Fibroblast of skin of right biceps (primary cell): ENCODE results near the gene ELOVL6.
"Not testable (repeated sequence)": the region's sequence is repeated elsewhere in the genome, so short reads cannot be mapped to it uniquely, and the experiment has no call there.

ENCODE experiments used
- DNase-seq: peaks from one replicate; pipeline ENCODE4 v3.0.0-alpha.2; 2013

ELOVL6 gene

DNA sequence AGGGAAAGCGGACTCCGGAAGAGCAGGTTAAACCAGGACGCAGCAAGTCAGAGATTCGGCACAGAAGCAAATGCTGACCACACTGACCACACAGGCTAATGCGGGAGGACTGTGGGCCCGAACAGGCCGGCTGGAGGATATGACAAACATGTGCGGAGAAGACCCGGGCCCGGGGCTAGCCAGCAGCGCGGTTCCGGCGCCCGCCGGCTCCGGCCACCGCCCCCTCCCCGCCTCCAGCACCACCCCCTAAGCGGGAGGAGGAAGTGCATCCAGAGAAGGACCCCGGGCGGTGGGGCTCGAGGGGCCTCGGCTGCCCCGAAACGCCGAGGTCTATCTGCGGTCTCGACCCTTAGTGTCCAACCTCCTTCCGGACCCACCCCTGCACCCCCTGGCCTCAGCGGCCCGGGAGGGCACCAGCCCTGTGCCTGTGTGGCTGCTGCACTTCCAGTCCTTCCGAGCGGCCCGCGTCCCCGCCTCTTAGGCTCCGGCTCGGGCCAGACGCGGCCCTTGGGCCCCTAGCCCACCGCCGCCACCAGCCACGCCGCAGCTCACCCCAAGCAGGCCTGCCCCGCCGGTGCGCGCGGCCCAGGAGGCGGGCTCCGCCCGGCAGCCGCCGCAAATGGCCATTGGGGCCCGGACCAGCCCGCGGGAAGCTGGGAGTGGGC lies 2.1 kb downstream of the ELOVL6 start:
- DNase-seq, result peak; percentile 33

DNA sequence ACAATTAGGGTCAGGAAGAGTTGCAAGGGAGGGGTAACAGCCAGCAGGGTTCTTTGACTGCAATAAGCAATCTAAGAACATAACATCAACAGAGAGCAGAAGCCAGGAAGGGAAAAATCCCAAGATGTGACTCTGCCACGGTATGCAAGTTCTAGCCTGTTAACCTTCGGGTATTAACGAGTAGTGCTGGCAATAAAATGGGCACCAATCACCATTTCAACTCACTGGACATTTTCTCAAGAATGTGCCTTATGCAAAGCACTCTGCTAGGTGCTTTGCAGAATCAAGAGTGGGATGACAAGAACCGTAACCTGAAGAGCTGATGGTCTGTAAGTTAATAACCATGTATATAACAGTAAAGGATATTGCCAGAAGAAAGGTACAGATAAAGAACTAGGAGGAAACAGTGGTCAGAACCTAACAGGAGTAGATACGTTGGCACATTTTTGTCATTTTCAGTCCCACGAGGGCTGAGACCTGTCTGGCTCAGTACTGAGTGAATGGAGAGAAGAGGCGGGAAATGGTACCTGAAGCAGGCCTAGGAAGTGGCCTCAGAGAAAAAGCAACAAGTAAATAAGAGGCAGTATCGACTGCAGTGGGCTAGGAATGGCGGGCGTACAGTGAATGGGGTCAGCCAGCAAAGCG lies 2.7 kb downstream of the ELOVL6 start:
- DNase-seq, result no peak

DNA sequence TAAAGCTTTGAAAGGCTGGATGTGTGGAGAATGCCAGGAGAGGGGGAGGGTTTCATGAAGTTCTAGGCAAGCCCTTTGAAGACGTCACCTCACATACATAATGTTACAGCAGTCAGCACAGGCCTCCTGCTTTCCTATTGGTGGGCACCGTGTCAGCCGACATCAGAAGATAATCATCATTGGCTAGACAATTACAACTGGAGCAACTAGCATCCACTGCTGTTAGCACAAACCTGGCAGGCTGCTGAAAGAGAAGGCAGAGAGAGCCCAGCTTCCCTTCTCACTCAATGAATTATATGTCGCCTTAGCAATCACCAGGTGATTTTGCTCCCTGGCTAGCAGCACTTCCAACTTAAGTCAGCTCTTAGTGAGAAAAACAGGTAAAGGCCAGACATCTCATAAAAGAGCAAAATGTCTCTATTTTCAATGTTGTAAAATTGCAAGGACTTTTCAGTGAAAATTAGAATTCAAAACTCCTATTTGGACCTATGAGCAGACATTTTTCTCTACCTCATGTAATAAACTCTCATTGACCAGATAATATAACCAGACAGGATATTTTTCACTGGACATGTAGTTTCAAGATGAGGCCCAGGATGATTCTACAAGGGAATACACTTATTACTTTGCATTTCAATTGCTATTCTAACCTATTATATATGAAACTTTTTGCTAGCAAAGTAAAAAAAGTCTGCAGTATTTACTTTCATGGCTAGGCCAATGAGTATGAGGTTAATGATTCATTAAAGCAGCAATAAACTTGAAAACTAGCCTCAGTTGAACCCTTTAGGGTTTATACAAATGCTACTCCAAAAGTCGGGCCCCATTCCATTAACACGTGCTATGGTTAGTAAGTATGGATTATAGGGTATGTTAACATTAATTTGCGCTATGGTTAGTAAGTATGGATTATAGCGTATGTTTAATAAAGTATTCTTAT lies 4.3 kb downstream of the ELOVL6 start:
- peak; percentile 97 for DNase-seq

DNA sequence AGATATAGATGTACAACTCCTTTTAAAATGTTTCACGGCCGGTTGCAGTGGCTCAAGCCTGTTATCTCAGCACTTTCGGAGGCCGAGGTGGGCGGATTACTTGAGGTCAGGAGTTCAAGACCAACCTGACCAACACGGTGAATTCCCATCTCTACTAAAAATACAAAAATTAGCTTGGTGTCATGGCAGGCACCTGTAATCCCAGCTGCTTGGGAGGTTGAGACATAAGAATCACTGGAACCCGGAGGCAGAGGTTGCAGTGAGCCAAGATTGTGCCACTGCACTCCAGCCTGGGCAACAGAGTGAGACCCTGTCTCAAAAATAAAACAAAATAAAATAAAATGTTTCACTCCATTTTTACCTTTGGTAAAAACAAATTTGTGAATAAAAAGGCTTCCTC lies 5.1 kb downstream of the ELOVL6 start:
- not testable (repeated sequence) for DNase-seq

- no peak for DNase-seq
These were observed 8.2 kb downstream of the ELOVL6 start for GRCh38 chr4:110190249-110190648.

DNA sequence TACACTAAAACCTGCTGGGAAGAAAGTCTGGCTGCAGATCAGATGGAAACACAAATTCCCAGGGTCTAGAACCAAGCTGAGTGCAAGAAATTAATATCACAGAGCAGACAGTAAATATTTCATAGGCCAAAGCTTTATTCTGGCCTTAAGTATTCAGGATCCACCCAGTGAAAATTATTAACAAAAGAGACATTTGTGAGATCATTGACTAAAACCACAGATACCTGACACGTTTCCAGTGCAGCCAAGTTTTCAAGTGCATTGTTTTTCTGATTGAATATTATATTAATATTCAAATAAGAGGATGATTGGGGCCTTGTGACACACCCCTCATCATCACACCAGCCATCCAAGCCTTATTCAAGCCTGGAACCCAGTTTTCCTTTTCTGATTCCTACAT lies 10.3 kb downstream of the ELOVL6 start:
- DNase-seq, result no peak

DNA sequence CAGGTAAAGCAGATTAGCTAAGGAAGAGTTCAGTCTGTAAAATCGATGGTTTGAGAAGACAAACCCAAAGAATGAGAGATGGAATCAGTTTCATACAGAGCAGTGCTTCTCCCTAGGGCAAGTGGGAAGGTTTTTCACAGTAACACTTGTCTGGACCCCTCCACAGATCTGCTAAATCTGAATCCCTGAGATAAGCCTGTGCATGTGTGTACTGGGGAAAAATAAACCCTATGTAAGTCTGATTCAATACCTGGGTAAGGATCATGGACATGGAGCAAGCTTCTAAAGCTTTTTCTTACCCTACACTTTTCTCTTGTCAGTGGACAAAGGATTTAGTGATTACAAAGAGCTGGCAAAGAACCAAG lies 13.6 kb downstream of the ELOVL6 start:
- no peak for DNase-seq

DNA sequence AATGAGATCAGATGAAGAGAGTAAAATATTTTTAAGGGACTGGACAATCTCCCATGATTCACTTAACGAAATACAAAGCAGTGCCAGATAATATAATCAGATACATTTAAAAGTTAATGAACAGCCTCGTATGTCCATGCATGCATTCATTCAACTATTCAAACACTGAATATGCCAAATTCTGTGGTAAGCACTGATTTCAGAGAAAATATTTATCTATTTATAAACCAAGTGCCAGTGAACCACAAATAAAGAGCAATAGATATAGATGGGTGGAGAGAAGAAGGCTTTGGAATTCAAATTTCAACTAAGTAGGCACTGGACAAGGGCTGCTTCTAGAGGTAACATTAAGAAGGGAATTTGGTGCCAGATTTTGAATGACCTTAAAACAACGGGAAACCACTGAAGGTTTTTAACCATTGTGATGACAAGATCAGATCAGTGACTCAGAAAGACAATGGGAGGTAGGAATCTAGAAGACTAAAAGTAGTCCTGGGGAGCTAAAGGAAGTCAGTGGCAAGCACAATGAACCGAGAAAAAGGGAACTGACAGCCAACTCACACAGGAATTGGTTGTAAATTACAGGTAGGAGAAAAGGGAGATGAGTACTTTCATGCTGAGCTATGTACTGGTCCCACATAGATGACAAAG lies 14.2 kb downstream of the ELOVL6 start:
- peak; percentile 66 for DNase-seq

DNA sequence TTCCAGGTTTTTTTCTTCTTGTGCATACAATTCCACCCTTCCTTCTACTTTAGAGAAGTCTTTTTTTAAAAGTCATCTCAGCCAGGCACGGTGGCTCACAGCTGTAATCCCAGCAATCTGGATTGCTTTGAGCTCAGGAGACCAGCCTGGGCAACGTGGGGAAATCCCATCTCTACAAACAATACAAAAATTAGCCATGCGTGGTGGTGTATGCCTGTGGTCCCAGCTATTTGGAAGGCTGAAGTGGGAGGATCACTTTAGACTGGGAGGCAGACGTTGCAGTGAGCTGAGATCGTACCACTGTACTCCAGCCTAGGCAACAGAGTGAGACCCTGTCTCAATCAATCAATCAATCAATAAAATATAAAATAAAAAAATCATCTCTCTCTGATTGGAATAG lies 14.8 kb downstream of the ELOVL6 start:
- no peak for DNase-seq

- no peak for DNase-seq
These were observed 15.4 kb downstream of the ELOVL6 start for GRCh38 chr4:110183058-110183457.

DNA sequence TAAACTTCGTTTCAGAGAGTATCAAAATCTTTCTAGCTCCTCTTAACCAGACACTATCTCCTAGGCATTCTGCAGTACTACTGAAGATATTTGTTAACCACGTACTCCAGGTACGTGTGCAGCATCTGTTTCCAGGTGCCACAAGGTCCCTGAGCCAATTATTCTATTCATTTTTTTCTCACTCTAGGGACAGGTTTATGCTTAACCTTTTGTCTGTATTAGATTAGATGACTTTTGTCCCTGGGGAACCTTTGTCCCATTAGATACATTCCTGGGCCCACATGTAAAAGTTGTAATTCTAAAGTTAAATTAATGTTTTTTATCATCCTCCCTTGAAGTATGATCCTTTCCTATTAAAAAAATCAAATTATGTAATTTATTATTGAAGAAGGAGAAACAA lies 16.5 kb downstream of the ELOVL6 start:
- DNase-seq, result no peak

DNA sequence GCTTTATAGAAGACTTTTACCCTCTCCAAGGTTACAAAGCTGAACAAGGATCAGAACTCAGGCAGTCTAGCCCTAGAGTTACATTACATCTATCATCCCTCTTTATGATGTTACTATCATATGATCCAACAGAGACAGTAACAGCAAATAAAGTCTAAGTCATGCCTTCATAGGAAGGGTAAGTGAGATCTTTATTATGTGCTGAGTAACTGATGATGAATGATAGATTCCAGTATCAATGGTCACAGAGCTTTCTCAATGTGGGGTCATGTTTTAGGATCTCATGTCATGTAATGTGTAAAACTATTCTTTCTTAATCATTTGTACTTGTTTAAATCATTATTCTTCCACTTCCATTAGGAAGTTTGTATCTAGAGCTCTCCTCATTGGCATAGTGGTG lies 22.8 kb downstream of the ELOVL6 start:
- DNase-seq, result peak; percentile 32

- no peak for DNase-seq
These were observed 25.4 kb downstream of the ELOVL6 start for GRCh38 chr4:110172972-110173371.

DNA sequence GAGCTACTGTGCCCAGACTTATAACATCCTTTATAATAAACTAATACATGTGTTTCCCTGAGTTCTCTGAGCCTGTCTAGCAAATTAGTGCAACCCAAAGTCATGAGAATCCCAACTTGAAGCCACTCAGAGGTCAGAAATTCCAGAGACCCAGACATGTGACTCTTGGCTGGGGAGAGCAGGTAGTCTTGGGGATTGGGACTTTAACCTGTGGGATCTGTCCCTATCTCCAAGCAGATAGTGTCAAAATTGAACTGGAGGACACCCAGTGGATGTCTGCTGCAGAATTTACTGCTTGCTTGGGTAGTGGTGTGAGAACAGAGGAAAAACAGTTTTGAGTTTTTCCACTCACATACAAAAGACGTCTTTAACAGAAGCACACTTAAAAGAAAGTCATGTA lies 26.4 kb downstream of the ELOVL6 start:
- no peak for DNase-seq

DNA sequence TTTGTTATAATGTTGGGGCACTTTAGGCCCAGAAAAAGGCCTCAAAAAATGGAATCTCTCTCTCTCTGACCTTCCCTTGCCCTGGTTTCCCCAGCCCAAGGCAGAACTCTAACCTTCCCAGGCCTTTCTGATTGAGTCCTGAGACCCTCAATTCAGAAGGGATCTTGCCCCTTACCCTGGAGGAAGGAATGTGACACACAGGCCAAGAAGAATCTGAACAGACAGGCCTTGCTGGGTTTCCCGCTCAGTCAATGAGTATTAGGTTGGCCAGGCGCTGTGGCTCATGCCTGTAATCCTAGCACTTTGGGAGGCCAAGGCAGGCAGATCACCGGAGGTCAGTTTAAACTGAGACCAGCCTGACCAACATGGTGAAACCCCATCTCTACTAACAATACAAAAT lies 27.6 kb downstream of the ELOVL6 start:
- no peak for DNase-seq

DNA sequence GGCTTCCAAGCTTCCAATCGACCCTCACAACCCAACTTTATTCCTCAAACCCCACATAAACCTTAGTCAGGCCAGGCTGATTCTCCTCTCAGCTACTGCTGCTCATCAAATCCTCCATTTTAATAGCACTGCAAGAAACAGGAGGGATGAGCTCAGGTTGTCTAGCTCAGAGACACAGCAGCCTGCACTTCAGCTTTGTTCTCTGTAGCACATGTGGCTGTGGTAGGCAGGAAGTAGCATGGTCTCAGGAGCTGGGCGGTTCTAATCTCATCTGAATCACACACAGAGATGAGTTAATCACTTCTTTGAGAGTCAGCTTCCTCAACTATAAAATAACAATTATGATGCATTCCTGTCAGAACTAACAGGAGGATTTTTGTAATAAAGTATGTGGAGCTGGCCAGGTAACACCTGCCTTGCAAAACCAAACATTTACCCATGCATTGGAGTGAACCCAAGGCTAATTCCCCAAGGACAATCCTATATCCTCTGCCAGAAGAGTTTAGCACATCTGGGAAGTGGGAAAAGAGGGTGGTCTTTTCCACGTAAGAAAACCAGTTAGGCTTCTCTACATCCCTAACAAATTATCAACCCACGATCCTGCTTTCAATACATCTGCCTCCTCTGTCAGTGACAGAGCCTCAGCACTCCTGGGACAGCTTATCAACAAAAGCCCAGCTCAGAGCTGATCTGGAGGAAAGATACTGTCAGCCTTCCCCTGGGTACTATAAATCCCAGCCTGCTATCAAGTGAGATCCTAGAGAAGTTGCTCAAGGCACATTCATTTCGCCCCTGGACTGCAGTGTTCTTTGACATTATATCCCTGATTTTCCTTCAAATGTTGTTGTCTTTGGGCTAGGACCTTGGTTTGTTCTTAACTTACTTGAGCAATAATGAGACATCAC lies 32.8 kb downstream of the ELOVL6 start:
- peak; percentile 87 for DNase-seq

GRCh38 chr4:110164856-110165255 lies 33.6 kb downstream of the ELOVL6 start:
- DNase-seq, result no peak

GRCh38 chr4:110164251-110164650 lies 34.2 kb downstream of the ELOVL6 start:
- DNase-seq, result peak; percentile 80

DNA sequence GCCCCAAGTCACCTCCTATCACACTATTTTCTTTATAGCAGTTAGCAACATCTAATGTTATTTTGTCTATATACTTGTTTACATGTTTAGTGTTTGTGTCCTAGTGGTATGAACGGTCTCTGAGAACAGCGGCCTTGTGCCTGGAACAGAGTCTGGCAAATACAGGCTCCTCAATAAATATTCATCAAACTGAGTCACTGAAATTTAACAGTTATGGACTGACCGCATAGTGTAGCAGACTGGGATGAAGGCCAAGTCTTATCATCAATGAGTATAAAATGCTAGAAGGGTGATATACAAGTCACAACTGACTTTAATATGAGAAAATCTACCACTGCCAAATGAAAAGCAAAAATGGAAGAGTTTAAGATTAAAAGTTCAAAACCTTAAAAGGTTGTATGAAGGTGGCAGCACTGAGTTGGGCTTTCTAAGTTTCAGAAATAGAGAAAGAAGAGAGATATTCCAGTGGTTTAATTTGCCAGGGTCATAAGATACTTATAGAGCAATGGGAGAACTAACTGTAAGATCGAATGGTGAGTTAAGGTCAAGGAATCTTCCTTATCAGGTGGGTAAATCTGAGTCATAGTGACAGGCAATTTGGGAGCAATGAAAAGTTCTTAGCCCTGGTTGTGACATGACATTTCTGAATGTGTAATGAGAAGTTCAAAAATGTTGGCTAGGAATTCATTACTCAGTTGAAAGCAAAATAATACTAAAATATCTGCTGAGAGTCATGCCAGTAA lies 34.9 kb downstream of the ELOVL6 start:
- DNase-seq, result peak; percentile 92

GRCh38 chr4:110160618-110161017 lies 37.8 kb downstream of the ELOVL6 start:
- DNase-seq, result no peak

DNA sequence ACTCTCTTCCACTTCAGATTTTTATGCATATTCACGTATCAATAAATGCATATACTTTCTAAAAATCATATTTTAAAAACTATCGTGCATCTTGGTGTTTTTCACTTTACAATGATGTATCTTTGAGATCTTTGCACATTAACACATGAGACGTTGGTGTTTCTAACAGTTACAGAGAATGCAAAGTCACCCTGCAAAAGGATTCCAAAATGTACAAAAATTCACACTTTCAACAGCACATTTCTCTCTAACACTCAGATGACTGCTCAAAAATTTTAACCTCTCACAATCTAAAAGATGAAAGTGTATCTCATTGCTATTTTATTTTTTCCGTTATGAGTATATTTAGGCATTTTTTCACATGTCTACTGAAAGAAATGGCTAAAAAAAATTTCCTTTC lies 38.9 kb downstream of the ELOVL6 start:
- no peak for DNase-seq

DNA sequence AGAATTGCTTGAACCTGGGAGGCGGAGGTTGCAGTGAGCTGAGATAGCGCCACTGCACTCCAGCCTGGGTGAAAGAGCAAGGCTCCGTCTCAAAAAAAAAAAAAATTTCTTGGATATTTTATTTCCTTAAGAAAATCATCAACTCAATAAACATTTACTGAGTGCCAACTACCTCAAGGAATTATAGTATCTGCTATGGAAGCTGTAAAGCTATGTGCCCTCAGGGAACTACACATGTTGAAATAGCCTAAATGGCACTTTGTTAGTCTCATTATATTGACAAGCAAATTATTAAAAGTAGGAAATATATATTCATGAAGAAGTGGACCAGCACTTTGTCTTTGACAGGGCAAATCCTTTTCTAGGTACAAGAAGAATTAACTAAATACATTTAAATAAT lies 40.8 kb downstream of the ELOVL6 start:
- no peak for DNase-seq
